ENCODE measurements around the gene PARP8. TPM values are rescaled to one million over a fixed set of nuclear protein-coding genes. Genes with fewer than 3 reads are reported as not detected.
"Not testable (repeated sequence)": the region's sequence is repeated elsewhere in the genome, so short reads cannot be mapped to it uniquely, and the experiment has no call there.

PARP8 gene
- total RNA-seq, 6 donors from 2014 or later: 33.3 to 64.1 (median 34.6) TPM

- Histone ChIP-seq H3K27me3 (no peaks in the 10 kb centered on the region), H3K4me1 (no peaks in the 10 kb centered on the region), H3K4me3 (no peak overlapping the region), H3K27ac (no peak overlapping the region), H3K36me3 (peaks cover 0 to 21% (median 4%) of the 10 kb centered on the region in 4 donors), H3K9me3 (peaks cover 5 to 11% (median 8%) of the 10 kb centered on the region in 4 donors)
- DNase-seq (no peak), ATAC-seq (ENCODE audit: low FRiP score in 2 of 2) (no peak)
- TF ChIP-seq POLR2A (IDR thresholded peaks at IDR 0.05) (no peak), EP300 (IDR thresholded peaks at IDR 0.05) (no peak), CTCF (IDR thresholded peaks at IDR 0.05) (no peak), POLR2AphosphoS5 (IDR thresholded peaks at IDR 0.05) (no peak)
Observed at GRCh38 chr5:50800410-50800809, 134.0 kb downstream of the PARP8 start.

- 73 to 76% methylated on average over 2 of the region's 2 CpGs for WGBS, 2 donors
- TF ChIP-seq CTCF (IDR thresholded peaks at IDR 0.05) (no peak), POLR2AphosphoS5 (IDR thresholded peaks at IDR 0.05) (no peak), EP300 (IDR thresholded peaks at IDR 0.05) (no peak), POLR2A (IDR thresholded peaks at IDR 0.05) (no peak)
- Histone ChIP-seq H3K9me3 (peaks cover 5 to 10% (median 7%) of the 10 kb centered on the region in 4 donors), H3K27ac (no peak overlapping the region), H3K4me3 (no peak overlapping the region), H3K4me1 (no peaks in the 10 kb centered on the region), H3K36me3 (peaks cover 0 to 1% (median 0%) of the 10 kb centered on the region in 4 donors), H3K27me3 (no peaks in the 10 kb centered on the region)
- ATAC-seq (ENCODE audit: low FRiP score in 2 of 2): no peak
- no peak for DNase-seq
Observed at GRCh38 chr5:50807661-50808060, 141.2 kb downstream of the PARP8 start.

- WGBS, 2 donors: 94 to 98% methylated on average over 3 of the region's 3 CpGs
- TF ChIP-seq POLR2A (IDR thresholded peaks at IDR 0.05): no peak
- no peak for TF ChIP-seq CTCF (IDR thresholded peaks at IDR 0.05)
- TF ChIP-seq EP300 (IDR thresholded peaks at IDR 0.05): no peak
- no peak for TF ChIP-seq POLR2AphosphoS5 (IDR thresholded peaks at IDR 0.05)
- Histone ChIP-seq H3K27me3 (no peaks in the 10 kb centered on the region), H3K4me1 (no peaks in the 10 kb centered on the region), H3K9me3 (peaks cover 0 to 5% (median under 1%) of the 10 kb centered on the region in 4 donors), H3K27ac (no peak overlapping the region), H3K36me3 (no peaks in the 10 kb centered on the region), H3K4me3 (no peak overlapping the region)
- ATAC-seq (ENCODE audit: low FRiP score in 2 of 2) (no peak), DNase-seq (no peak)
Observed at GRCh38 chr5:50808406-50808805, 142.0 kb downstream of the PARP8 start.

- not testable (repeated sequence) for H3K9me3 ChIP-seq; H3K4me1 ChIP-seq; H3K36me3 ChIP-seq; H3K4me3 ChIP-seq; H3K27ac ChIP-seq; H3K27me3 ChIP-seq; ATAC-seq (ENCODE audit: low FRiP score in 2 of 2); DNase-seq
- 94 to 95% methylated on average over 6 of the region's 6 CpGs for WGBS, 2 donors
Observed at GRCh38 chr5:50811746-50812145, 145.3 kb downstream of the PARP8 start.

GRCh38 chr5:50813691-50814090 lies 147.3 kb downstream of the PARP8 start:
- 88 to 89% methylated on average over 3 of the region's 3 CpGs for WGBS, 2 donors
- TF ChIP-seq POLR2A (IDR thresholded peaks at IDR 0.05): no peak
- TF ChIP-seq CTCF (IDR thresholded peaks at IDR 0.05): no peak
- TF ChIP-seq EP300 (IDR thresholded peaks at IDR 0.05): no peak
- TF ChIP-seq POLR2AphosphoS5 (IDR thresholded peaks at IDR 0.05): no peak
- Histone ChIP-seq H3K27me3 (no peaks in the 10 kb centered on the region), H3K4me1 (no peaks in the 10 kb centered on the region), H3K9me3 (no peaks in the 10 kb centered on the region), H3K27ac (no peak overlapping the region), H3K4me3 (no peak overlapping the region), H3K36me3 (peaks cover 4 to 6% (median 5%) of the 10 kb centered on the region in 4 donors)
- ATAC-seq (ENCODE audit: low FRiP score in 2 of 2): no peak
- no peak for DNase-seq

Data from upper lobe of left lung (tissue), 6 donors.